Smooth muscle cell (in vitro differentiated cells): Measurements from ENCODE around the gene ACVR1. TPM values are rescaled to one million over a fixed set of nuclear protein-coding genes. Genes with fewer than 3 reads are reported as not detected.

Experiments used
- DNase-seq: peaks from one replicate; lab custom pipeline; 2025; ENCODE audit not compliant: unreplicated experiment; lab: John Stamatoyannopoulos, UW
- H2AFZ ChIP-seq: fragments of 200-600 bp; sonication (generic); 2 replicates; pipeline ENCODE4 v1.6.0; 2016; ENCODE audit warnings: antibody characterized with exemption, low read depth, mild to moderate bottlenecking
- H3F3A ChIP-seq: fragments of 200-600 bp; sonication (generic); 2 replicates; pipeline ENCODE4 v1.6.0; 2017; ENCODE audit warnings: antibody characterized with exemption, low read depth
- H3K27ac ChIP-seq: fragments of 200-600 bp; sonication (generic); 2 replicates; pipeline ENCODE4 v1.5.1; 2016; ENCODE audit warnings: low read depth, mild to moderate bottlenecking
- H3K27me3 ChIP-seq: fragments of 200-600 bp; sonication (generic); 2 replicates; pipeline ENCODE4 v1.6.1; 2016; ENCODE audit warnings: low read depth, mild to moderate bottlenecking
- H3K36me3 ChIP-seq: fragments of 200-600 bp; sonication (generic); 2 replicates; pipeline ENCODE4 v1.5.1; 2016; ENCODE audit warnings: low read depth
- H3K4me1 ChIP-seq: fragments of 200-600 bp; sonication (generic); 2 replicates; pipeline ENCODE4 v1.5.1; 2016; ENCODE audit warnings: low read depth
- H3K4me2 ChIP-seq: fragments of 200-600 bp; sonication (generic); 2 replicates; pipeline ENCODE4 v1.6.0; 2016; ENCODE audit warnings: mild to moderate bottlenecking
- H3K4me3 ChIP-seq: fragments of 200-600 bp; sonication (generic); 2 replicates; pipeline ENCODE4 v1.5.1; 2016; ENCODE audit warnings: mild to moderate bottlenecking
- H3K79me2 ChIP-seq: fragments of 200-600 bp; sonication (generic); 2 replicates; pipeline ENCODE4 v1.6.0; 2016; ENCODE audit warnings: low read depth, mild to moderate bottlenecking
- H3K9ac ChIP-seq: fragments of 200-600 bp; sonication (generic); 2 replicates; pipeline ENCODE4 v1.6.0; 2016; ENCODE audit warnings: low read depth
- H3K9me3 ChIP-seq: fragments of 200-600 bp; sonication (generic); replicated peaks from 2 replicates; pipeline ENCODE4 v1.5.1; 2016; ENCODE audit warnings: low read depth
- H4K20me1 ChIP-seq: fragments of 200-600 bp; sonication (generic); 2 replicates; pipeline ENCODE4 v1.6.0; 2016; ENCODE audit warnings: low read depth
- WGBS: methylation state at CpG from one replicate; pipeline ENCODE4 v1.1.7; 2016; ENCODE audit warnings: low lambda C conversion rate; 5-methylcytosine and 5-hydroxymethylcytosine counted together
- polyA plus RNA-seq: library from polyadenylated mRNA; unstranded; fragments of >200 nt; fragmentation: Nextera tagmentation; extraction: Ambion mirVana; gene quantifications from 2 replicates; pipeline ENCODE4 v1.2.1, GENCODE V29; 2016
- small RNA-seq: library from RNA; depleted of rRNA; stranded (forward); fragments of <200 nt; gene quantifications from one replicate; pipeline ENCODE3, GENCODE V24; 2014
- total RNA-seq: library from RNA; depleted of rRNA; stranded (reverse); fragments of >200 nt; gene quantifications from 2 replicates; pipeline ENCODE4 v1.2.3, GENCODE V29; 2014
- TF ChIP-seq, protein P1 (sequence below): fragments of 200-600 bp; sonication (generic); IDR thresholded peaks from 2 replicates; pipeline ENCODE4 v1.5.1; 2017; ENCODE audit warnings: borderline replicate concordance, mild to moderate bottlenecking, antibody characterized with exemption; ENCODE audit not compliant: insufficient read depth, poor library complexity, severe bottlenecking

Gene ACVR1
- total and polyA plus RNA-seq, 2 experiments from 2014 or later = 27.2 to 32.7 TPM

- Histone ChIP-seq H3K27ac (no peak overlapping the region), H3K4me2 (no peak overlapping the region), H3K4me1 (no peaks in the 10 kb centered on the region), H3F3A (no peaks in the 10 kb centered on the region), H3K79me2 (no peaks in the 10 kb centered on the region), H3K27me3 (no peaks in the 10 kb centered on the region), H4K20me1 (no peaks in the 10 kb centered on the region), H3K9ac (no peak overlapping the region), H3K9me3 (no peaks in the 10 kb centered on the region), H3K4me3 (no peak overlapping the region), H2AFZ (no peak overlapping the region), H3K36me3 (no peaks in the 10 kb centered on the region)
- DNase-seq = no peak
- TF ChIP-seq, protein P1, sequence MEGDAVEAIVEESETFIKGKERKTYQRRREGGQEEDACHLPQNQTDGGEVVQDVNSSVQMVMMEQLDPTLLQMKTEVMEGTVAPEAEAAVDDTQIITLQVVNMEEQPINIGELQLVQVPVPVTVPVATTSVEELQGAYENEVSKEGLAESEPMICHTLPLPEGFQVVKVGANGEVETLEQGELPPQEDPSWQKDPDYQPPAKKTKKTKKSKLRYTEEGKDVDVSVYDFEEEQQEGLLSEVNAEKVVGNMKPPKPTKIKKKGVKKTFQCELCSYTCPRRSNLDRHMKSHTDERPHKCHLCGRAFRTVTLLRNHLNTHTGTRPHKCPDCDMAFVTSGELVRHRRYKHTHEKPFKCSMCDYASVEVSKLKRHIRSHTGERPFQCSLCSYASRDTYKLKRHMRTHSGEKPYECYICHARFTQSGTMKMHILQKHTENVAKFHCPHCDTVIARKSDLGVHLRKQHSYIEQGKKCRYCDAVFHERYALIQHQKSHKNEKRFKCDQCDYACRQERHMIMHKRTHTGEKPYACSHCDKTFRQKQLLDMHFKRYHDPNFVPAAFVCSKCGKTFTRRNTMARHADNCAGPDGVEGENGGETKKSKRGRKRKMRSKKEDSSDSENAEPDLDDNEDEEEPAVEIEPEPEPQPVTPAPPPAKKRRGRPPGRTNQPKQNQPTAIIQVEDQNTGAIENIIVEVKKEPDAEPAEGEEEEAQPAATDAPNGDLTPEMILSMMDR = no peak
- WGBS = 100% methylated on average over 1 of the region's 1 CpG
These were observed 185.0 kb downstream of the ACVR1 start for GRCh38 chr2:157691131-157691530.

Small RNA genes within 50 kb of the gene (small RNA-seq; reads per million reads assigned to genes)
- gene RNU6-436P = not detected

Other genes starting within 250 kb of the ACVR1 start
- 0.04 and 0.36 TPM in 2 replicates for gene ACVR1C, start 247.5 kb downstream of the ACVR1 start, total RNA-seq
- 0.12 TPM in 1 of 2 replicates, not detected in the other for gene ACVR1C, start 247.5 kb downstream of the ACVR1 start, polyA plus RNA-seq
- gene UPP2, start 225.5 kb upstream of the ACVR1 start, total RNA-seq = 0.18 TPM in 1 of 2 replicates, not detected in the other
- not detected in 2 replicates for gene UPP2, start 225.5 kb upstream of the ACVR1 start, polyA plus RNA-seq